Activated CD8-positive, alpha-beta memory T cell treated with anti-CD3 and anti-CD28 coated beads for 4 hours (primary cell): ENCODE measurements around the gene TRIP10.
"Not testable (repeated sequence)": the region's sequence is repeated elsewhere in the genome, so short reads cannot be mapped to it uniquely, and the experiment has no call there.

Experiments used
- DNase-seq, 2 donors: peaks; one replicate each; pipeline ENCODE4 v3.0.0-alpha.2; 2020; ENCODE audit warnings: low read depth in 2 of 2

The TRIP10 gene

GRCh38 chr19:6743714-6744380 is 4.4 kb downstream of the TRIP10 start:
- DNase-seq = no peak

- DNase-seq = no peak
Measured at GRCh38 chr19:6744381-6745301, 5.2 kb downstream of the TRIP10 start.

- no peak for DNase-seq
Measured at GRCh38 chr19:6745965-6746364, 6.5 kb downstream of the TRIP10 start.

- DNase-seq = not testable (repeated sequence)
Measured at GRCh38 chr19:6748543-6748942, 9.1 kb downstream of the TRIP10 start.

GRCh38 chr19:6750062-6750461 is 10.6 kb downstream of the TRIP10 start:
- no peak for DNase-seq

- no peak for DNase-seq
Measured at GRCh38 chr19:6751189-6751588, 11.7 kb downstream of the TRIP10 start.

GRCh38 chr19:6752256-6753177 is 13.0 kb downstream of the TRIP10 start:
- no peak for DNase-seq

- DNase-seq = peak in 1 of 2 donors; percentile 61
Measured at GRCh38 chr19:6753178-6754031, 13.9 kb downstream of the TRIP10 start.

GRCh38 chr19:6754136-6754535 is 14.7 kb downstream of the TRIP10 start:
- no peak for DNase-seq

- no peak for DNase-seq
Measured at GRCh38 chr19:6754653-6755463, 15.4 kb downstream of the TRIP10 start.

- DNase-seq = no peak
Measured at GRCh38 chr19:6760606-6761005, 21.1 kb downstream of the TRIP10 start.

GRCh38 chr19:6761053-6761676 is 21.7 kb downstream of the TRIP10 start:
- DNase-seq = no peak

GRCh38 chr19:6762253-6762797 is 22.8 kb downstream of the TRIP10 start:
- not testable (repeated sequence) for DNase-seq

GRCh38 chr19:6765738-6766356 is 26.4 kb downstream of the TRIP10 start:
- DNase-seq = no peak

GRCh38 chr19:6766357-6767080 is 27.0 kb downstream of the TRIP10 start:
- DNase-seq = no peak

- no peak for DNase-seq
Measured at GRCh38 chr19:6767081-6767356, 27.5 kb downstream of the TRIP10 start.

GRCh38 chr19:6767357-6768235 is 28.1 kb downstream of the TRIP10 start, which contains the start of gene SH2D3A:
SH2D3A (minus strand) TSS chr19:6767435; CDS start chr19:6763748, 3,687 bp downstream.
- DNase-seq = peak; percentile 91 to 93
